ENCODE results near the gene SLC29A2. TPM values are rescaled to one million over a fixed set of nuclear protein-coding genes. Genes with fewer than 3 reads are reported as not detected.

The SLC29A2 gene
- total RNA-seq, 1 donor from 2014 or later = 1.2 TPM

DNA sequence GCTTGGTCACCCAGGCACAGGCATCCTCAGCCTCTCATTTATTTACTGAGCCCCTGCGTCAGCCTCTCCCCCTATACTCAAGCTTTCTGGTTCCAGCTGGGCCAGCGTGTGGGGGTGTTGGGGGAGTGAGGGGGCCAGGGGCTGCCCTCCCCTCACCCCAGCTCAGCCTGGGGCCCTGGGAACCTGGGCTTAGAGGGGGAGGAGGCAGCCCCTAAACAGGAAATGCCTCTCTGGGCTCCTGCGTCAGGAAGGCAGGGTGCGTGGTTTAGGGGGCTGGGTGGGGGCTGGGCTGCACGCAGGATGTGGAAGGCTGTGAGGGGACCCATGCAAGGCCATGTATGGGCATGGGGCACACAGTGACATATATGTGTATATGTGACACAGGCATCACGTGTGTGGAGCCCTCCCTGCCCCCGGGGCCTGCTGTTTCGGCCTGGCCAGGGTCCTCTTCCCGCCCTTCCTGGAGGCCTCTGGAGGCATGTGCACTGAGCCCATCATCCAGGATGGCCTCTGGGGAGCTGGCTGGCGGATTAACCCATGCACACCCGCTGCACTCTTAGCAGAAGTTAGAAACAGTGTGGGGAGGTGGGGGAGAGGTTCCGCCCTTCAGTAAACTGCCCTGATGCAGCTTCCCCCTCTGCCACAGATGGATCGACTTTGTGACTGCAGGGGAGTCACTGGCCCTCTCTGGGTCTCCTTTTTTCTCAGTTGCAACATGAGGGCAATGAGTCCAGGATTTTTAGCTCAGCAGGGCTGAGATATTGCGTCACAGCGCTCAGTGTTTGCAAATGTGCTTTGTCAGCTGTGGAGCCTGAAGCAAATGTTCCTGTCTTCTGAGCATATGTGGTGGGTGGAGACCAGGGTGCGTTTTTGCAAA is 53.6 kb downstream of the SLC29A2 start:
- no peak for DNase-seq

- DNase-seq = peak; percentile 10
Observed at GRCh38 chr11:66317322-66317722, 54.2 kb downstream of the SLC29A2 start.

DNA sequence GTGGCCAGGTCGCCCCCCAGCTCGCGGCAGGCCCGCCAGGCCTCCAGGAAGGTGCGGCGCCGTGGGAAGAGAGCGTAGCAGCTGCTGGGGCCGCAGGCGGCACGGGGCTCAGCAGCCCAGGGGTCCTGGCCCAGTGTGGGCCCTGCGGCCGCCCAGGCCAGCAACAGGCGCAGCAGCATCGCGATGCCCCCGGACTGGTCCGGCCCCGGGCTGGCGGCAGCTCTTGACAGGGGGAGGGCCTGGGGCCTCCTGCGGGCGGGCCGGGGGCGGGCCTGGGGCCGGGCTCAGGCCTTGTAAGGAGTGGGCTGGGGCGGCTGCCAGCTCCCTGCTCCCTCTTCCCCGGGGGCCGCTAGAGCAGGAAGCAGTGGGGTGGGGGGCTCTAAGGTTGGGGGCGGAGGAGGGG is 54.7 kb downstream of the SLC29A2 start, which contains the start of gene CD248:
CD248 (minus strand) TSS at position 196 of the 403 bp plus-strand sequence; CDS start at position 179, 17 bp downstream.
- DNase-seq = peak; percentile 22

DNA sequence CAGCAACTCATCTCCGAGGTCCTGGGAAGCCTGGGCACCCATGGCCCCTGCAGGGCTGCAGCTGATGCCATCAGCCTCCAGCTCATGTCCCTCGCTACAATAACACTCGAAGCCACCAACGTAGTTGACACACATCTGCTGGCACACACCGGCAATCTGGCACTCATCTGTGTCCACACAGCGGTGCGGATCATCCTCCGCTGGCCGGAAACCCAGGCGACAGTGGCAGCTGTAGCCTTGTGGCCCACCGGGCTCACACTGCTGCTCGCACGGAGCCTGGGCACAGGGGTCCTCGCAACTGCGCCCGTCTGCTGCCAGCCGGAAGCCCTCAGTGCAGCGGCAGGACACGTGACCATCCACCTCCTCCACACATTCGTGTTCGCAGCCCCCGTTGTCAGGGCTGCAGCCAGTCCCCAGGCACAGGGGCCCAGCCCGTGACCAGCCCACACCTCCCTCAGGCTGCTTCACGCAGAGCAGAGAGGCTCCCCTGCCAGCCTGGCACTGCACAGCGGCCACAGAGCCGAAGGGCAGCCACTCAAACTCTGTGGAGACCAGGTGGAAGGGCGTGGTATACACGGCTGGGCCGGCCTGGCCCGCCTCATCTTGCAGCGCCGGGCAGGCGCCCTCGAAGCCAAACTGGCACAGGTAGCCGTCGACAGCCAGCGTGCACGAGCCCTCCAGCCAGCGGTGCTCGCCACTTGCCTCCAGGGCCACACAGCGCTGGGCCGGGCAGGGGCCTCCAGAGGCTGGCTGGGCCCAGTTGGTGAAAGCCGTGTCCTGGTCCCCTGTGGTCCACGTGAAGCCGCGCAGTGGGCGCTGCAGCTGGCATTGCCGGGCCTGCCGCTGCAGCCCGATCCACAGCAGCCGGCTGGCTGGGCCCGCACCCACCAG is 55.4 kb downstream of the SLC29A2 start:
- DNase-seq = no peak

DNA sequence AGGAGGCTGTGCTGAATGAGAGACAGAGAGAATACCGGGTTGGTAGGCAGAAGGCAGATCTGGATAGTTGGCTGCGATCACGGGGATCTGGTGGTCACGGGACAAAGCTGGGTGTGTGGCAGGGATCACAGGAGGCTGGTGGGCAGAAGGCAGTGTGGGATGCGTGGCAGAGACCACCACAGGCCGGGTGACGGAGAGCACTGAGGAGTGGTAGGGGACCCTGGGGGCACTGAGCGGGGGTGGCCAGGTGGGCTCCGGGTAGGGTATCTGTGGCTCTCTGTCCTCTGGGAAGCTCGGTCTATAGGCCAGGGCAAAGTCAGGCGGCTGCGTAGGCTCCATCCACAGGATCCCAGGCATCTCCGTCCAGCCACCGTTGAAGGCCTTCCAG is 56.1 kb downstream of the SLC29A2 start:
- DNase-seq = no peak

GRCh38 chr11:66314561-66315497 is 56.7 kb downstream of the SLC29A2 start:
- no peak for DNase-seq

- DNase-seq = no peak
Observed at GRCh38 chr11:66314186-66314501, 57.4 kb downstream of the SLC29A2 start.

- DNase-seq = no peak
Observed at GRCh38 chr11:66313321-66314185, 58.0 kb downstream of the SLC29A2 start.

DNA sequence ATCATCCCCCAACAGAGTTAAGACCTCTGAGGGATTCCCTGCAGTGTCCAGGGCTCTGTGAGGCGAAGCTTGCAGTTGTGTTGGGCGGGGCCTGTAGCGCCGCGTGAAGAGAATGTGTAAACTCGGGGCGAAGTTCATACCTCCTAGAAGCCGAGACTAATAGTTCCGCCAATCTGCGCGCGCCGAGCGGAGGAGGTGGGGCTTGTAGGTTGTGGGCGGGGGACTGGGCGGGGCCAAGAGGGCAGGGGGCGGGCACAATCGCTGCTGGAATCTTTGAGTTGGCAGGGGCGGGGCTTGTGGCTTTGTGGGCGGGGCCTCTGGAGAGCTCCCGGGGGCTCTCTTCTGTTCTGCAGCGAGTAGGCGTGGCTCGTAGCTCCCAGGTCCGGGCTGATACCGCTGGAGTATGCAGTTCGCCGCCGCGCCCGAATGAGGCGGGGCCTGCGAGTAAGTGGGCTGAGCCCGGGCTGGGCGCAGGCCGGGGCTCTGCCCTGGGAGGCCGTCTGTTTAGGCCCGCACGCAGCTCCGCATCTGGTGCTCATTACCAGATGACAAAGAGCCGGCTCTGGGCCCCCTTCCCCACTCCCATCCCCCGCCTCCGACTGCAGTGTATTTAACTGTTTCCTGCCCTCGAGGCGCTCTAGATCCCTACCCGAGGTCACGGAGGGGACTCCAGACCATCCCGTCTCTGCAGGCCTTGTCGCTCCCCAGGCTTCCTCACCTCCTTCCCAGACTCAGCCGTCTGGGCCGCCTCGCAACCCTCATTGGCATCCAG is 58.8 kb downstream of the SLC29A2 start:
- peak; percentile 96 for DNase-seq

Other genes with a start within 250 kb of the SLC29A2 start
- gene KLC2, start 114.1 kb downstream of the SLC29A2 start, total RNA-seq = 18.0 and 18.5 TPM in 2 replicates
- 77.8 and 196 TPM in 2 replicates for gene RAB1B, start 103.1 kb downstream of the SLC29A2 start, total RNA-seq
- not detected in 2 replicates for gene CNIH2, start 93.6 kb downstream of the SLC29A2 start, total RNA-seq
- gene YIF1A, start 82.6 kb downstream of the SLC29A2 start, total RNA-seq = 111 and 159 TPM in 2 replicates
- not detected in 2 replicates for gene TMEM151A, start 79.9 kb downstream of the SLC29A2 start, total RNA-seq
- 0.23 and 0.68 TPM in 2 replicates for gene CD248, start 54.7 kb downstream of the SLC29A2 start, total RNA-seq
- gene RIN1, start 35.3 kb downstream of the SLC29A2 start, total RNA-seq = 4.8 and 6.7 TPM in 2 replicates
- 65.7 and 71.8 TPM in 2 replicates for gene BRMS1, start 26.7 kb downstream of the SLC29A2 start, total RNA-seq
- gene B4GAT1, start 24.1 kb downstream of the SLC29A2 start, total RNA-seq = 25.8 and 28.1 TPM in 2 replicates
- not detected in 2 replicates for gene NPAS4, start 49.3 kb upstream of the SLC29A2 start, total RNA-seq
- gene MRPL11, start 67.1 kb upstream of the SLC29A2 start, total RNA-seq = 40.7 and 61.1 TPM in 2 replicates
- gene PELI3, start 95.1 kb upstream of the SLC29A2 start, total RNA-seq = 3.7 and 4.9 TPM in 2 replicates
- 50.5 and 71.7 TPM in 2 replicates for gene DPP3, start 108.7 kb upstream of the SLC29A2 start, total RNA-seq
- 28.6 and 36.8 TPM in 2 replicates for gene BBS1, start 138.9 kb upstream of the SLC29A2 start, total RNA-seq
- 26.2 and 33.0 TPM in 2 replicates for gene ZDHHC24, start 174.3 kb upstream of the SLC29A2 start, total RNA-seq
- under 0.01 and 0.14 TPM in 2 replicates for gene ACTN3, start 175.1 kb upstream of the SLC29A2 start, total RNA-seq
- 27.8 and 63.5 TPM in 2 replicates for gene CTSF, start 196.8 kb upstream of the SLC29A2 start, total RNA-seq
- gene CCDC87, start 221.3 kb upstream of the SLC29A2 start, total RNA-seq = 0.17 and 0.28 TPM in 2 replicates
- 27.2 and 33.5 TPM in 2 replicates for gene CCS, start 221.4 kb upstream of the SLC29A2 start, total RNA-seq
- gene RBM14, start 244.9 kb upstream of the SLC29A2 start, total RNA-seq = 29.3 and 44.7 TPM in 2 replicates

Data from dermis blood vessel endothelial cell (primary cell).